GM23338 (cell line): ENCODE measurements around the gene NBAS. TPM values are rescaled to one million over a fixed set of nuclear protein-coding genes. Genes with fewer than 3 reads are reported as not detected.

Experiments used
- ATAC-seq: fragments of 200-7000 bp; cut with Tn5 transposase; 3 replicates; pipeline ENCODE4 v1.9.1; 2020
- DNase-seq: peaks from one replicate; pipeline ENCODE4 v3.0.0-alpha.2; 2015; ENCODE audit warnings: low spot score
- H2AFZ ChIP-seq: fragments of 200-600 bp; sonication (generic); 2 replicates; pipeline ENCODE4 v1.8.0; 2016; ENCODE audit warnings: antibody characterized with exemption, mild to moderate bottlenecking, moderate library complexity
- H3F3A ChIP-seq: fragments of 200-600 bp; sonication (generic); replicated peaks from 2 replicates; pipeline ENCODE4 v1.8.0; 2017; ENCODE audit warnings: antibody characterized with exemption, mixed run types, low read depth
- H3K27ac ChIP-seq: fragments of 200-600 bp; sonication (generic); 2 replicates; pipeline ENCODE4 v1.6.1; 2016; ENCODE audit warnings: low read depth
- H3K27me3 ChIP-seq: fragments of 200-600 bp; sonication (generic); 2 replicates; pipeline ENCODE4 v1.8.0; 2016; ENCODE audit warnings: mild to moderate bottlenecking, mixed run types, moderate library complexity; ENCODE audit not compliant: insufficient read depth
- H3K36me3 ChIP-seq: fragments of 200-600 bp; sonication (generic); 2 replicates; pipeline ENCODE4 v1.8.0; 2016; ENCODE audit warnings: mild to moderate bottlenecking; ENCODE audit not compliant: insufficient read depth
- H3K4me1 ChIP-seq: fragments of 200-600 bp; sonication (generic); 2 replicates; pipeline ENCODE4 v1.8.0; 2016; ENCODE audit warnings: mild to moderate bottlenecking, moderate library complexity; ENCODE audit not compliant: insufficient read depth
- H3K4me2 ChIP-seq: fragments of 200-600 bp; sonication (generic); 2 replicates; pipeline ENCODE4 v1.7.1; 2017; ENCODE audit warnings: mixed run types
- H3K4me3 ChIP-seq: fragments of 200-600 bp; sonication (generic); 2 replicates; pipeline ENCODE4 v1.6.1; 2016; ENCODE audit warnings: mixed run types
- H3K79me2 ChIP-seq: fragments of 200-600 bp; sonication (generic); replicated peaks from 2 replicates; pipeline ENCODE4 v1.8.0; 2017; ENCODE audit warnings: mild to moderate bottlenecking; ENCODE audit not compliant: insufficient read depth
- H3K9me2 ChIP-seq: fragments of 200-600 bp; sonication (generic); 2 replicates; pipeline ENCODE4 v1.8.0; 2017; ENCODE audit not compliant: insufficient read depth
- H4K20me1 ChIP-seq: fragments of 200-600 bp; sonication (generic); replicated peaks from 2 replicates; pipeline ENCODE4 v1.8.0; 2017; ENCODE audit warnings: mild to moderate bottlenecking; ENCODE audit not compliant: insufficient read depth
- H3K27ac Mint-ChIP-seq: 2 replicates; pipeline ENCODE4 v1.8.0; 2020; ENCODE audit warnings: inconsistent platforms, mild to moderate bottlenecking, moderate library complexity, mixed read lengths
- H3K27me3 Mint-ChIP-seq: 3 replicates; pipeline ENCODE4 v1.8.0; 2022; ENCODE audit warnings: low read depth, mild to moderate bottlenecking, moderate library complexity, mixed read lengths, inconsistent platforms; ENCODE audit not compliant: insufficient read depth, poor library complexity
- H3K36me3 Mint-ChIP-seq: 3 replicates; pipeline ENCODE4 v1.8.0; 2021; ENCODE audit warnings: low read depth, mild to moderate bottlenecking, inconsistent platforms, moderate library complexity, mixed read lengths
- H3K4me1 Mint-ChIP-seq: 3 replicates; pipeline ENCODE4 v1.8.0; 2020; ENCODE audit warnings: mild to moderate bottlenecking, inconsistent platforms, mixed read lengths
- H3K4me3 Mint-ChIP-seq: 3 replicates; pipeline ENCODE4 v1.8.0; 2021; ENCODE audit warnings: moderate library complexity, mild to moderate bottlenecking, inconsistent platforms, mixed read lengths
- H3K9me3 Mint-ChIP-seq: 3 replicates; pipeline ENCODE4 v1.8.0; 2020; ENCODE audit warnings: moderate library complexity, mild to moderate bottlenecking, inconsistent platforms, mixed read lengths
- CREB1 ChIP-seq: fragments of 250-450 bp; sonication (Bioruptor Pico); IDR thresholded peaks from 2 replicates; pipeline ENCODE4 v1.5.0; 2020; ENCODE audit warnings: low read depth, mild to moderate bottlenecking, moderate library complexity
- CTCF ChIP-seq, 2 experiments: fragments of 200-600 bp in 1 of 2; sonication (generic) in 1 of 2; conservative IDR thresholded peaks; 2 replicates each; pipeline versions ENCODE4 v1.5.1 to v1.6.1; 2016 to 2017; ENCODE audit warnings: antibody characterized with exemption in 2 of 2, low read depth in 2 of 2, mild to moderate bottlenecking in 2 of 2, moderate library complexity in 1 of 2
- ETS1 ChIP-seq: IDR thresholded peaks from 2 replicates; pipeline ENCODE4 v1.6.1; 2016; ENCODE audit warnings: antibody characterized with exemption
- EZH2 ChIP-seq: fragments of 200-600 bp; sonication (generic); IDR thresholded peaks from one replicate; pipeline ENCODE4 v1.8.0; 2017; ENCODE audit warnings: antibody characterized with exemption, mild to moderate bottlenecking, low read depth; ENCODE audit not compliant: unreplicated experiment
- NANOG ChIP-seq: IDR thresholded peaks from 2 replicates; pipeline ENCODE4 v1.6.1; 2016; ENCODE audit warnings: antibody characterized with exemption, borderline replicate concordance
- POLR2AphosphoS5 ChIP-seq: IDR thresholded peaks from 2 replicates; pipeline ENCODE4 v1.6.1; 2016; ENCODE audit warnings: antibody characterized with exemption, low read depth
- ZNF114 ChIP-seq: fragments of 250-450 bp; sonication (Bioruptor Pico); IDR thresholded peaks from 2 replicates; pipeline ENCODE4 v1.5.0; 2020; ENCODE audit warnings: mild to moderate bottlenecking, moderate library complexity
- ZNF462 ChIP-seq: fragments of 250-450 bp; sonication (Bioruptor Pico); IDR thresholded peaks from 2 replicates; pipeline ENCODE4 v1.5.0; 2020; ENCODE audit warnings: mild to moderate bottlenecking, moderate library complexity
- polyA plus RNA-seq: library from polyadenylated mRNA; unstranded; fragments of >200 nt; fragmentation: Nextera tagmentation; extraction: Ambion mirVana; gene quantifications from 2 replicates; pipeline ENCODE4 v1.2.1, GENCODE V29; 2016
- total RNA-seq: library from RNA; depleted of rRNA; stranded (reverse); fragments of >200 nt; shearing (Covaris generic); gene quantifications from 2 replicates; pipeline ENCODE4 v1.2.3, GENCODE V29; 2014

Gene NBAS
- total and polyA plus RNA-seq, 2 experiments from 2014 or later, result 24.8 to 38.9 TPM

- no peaks in the 10 kb centered on the region for H3F3A ChIP-seq
- H3K4me3 ChIP-seq, result no peak overlapping the region
- ATAC-seq, result no peak
- H3K4me3 Mint-ChIP-seq, result no peak overlapping the region
- no peak for DNase-seq
- H3K9me2 ChIP-seq, result no peaks in the 10 kb centered on the region
- no peaks in the 10 kb centered on the region for H3K27me3 ChIP-seq
- no peaks in the 10 kb centered on the region for H4K20me1 ChIP-seq
- H3K27ac ChIP-seq, result no peak overlapping the region
- H3K36me3 Mint-ChIP-seq, result no peaks in the 10 kb centered on the region
- no peak overlapping the region for H3K4me2 ChIP-seq
- no peaks in the 10 kb centered on the region for H3K79me2 ChIP-seq
- no peaks in the 10 kb centered on the region for H3K9me3 Mint-ChIP-seq
- H3K4me1 Mint-ChIP-seq, result no peaks in the 10 kb centered on the region
- H3K27ac Mint-ChIP-seq, result no peak overlapping the region
- H3K27me3 Mint-ChIP-seq, result no peaks in the 10 kb centered on the region
- no peak overlapping the region for H2AFZ ChIP-seq
- no peaks in the 10 kb centered on the region for H3K4me1 ChIP-seq
- TF ChIP-seq NANOG (no peak), CREB1 (CRISPR knock-in tag) (no peak), CTCF (conservative IDR thresholded peaks at IDR 0.05; ENCODE audit: low read depth in 2 of 2) (no peak), ZNF114 (no peak), ZNF462 (CRISPR knock-in tag) (no peak), EZH2 (no peak), POLR2AphosphoS5 (no peak), ETS1 (no peak)
- no peaks in the 10 kb centered on the region for H3K36me3 ChIP-seq
Measured at GRCh38 chr2:15180379-15180778, 380.8 kb downstream of the NBAS start.
